Thyroid gland (tissue), 4 donors: Measurements from ENCODE around the gene GJB3.

Experiments used
- POLR2A ChIP-seq, 2 donors: fragments of 450-650 bp; IDR thresholded peaks; one replicate each; pipeline ENCODE4 v1.6.1; 2017; ENCODE audit warnings: antibody characterized with exemption in 2 of 2, mild to moderate bottlenecking in 2 of 2, moderate library complexity in 1 of 2
- TF ChIP-seq, protein P1 (sequence below), 6 experiments: fragments of 200-600 bp in 3 of 6; fragments of 450-650 bp in 3 of 6; sonication (generic) in 3 of 6; IDR thresholded peaks; one replicate each; pipeline ENCODE4 v1.5.1; 2016 to 2019; ENCODE audit warnings: antibody characterized with exemption in 6 of 6, mild to moderate bottlenecking in 2 of 6, inconsistent platforms in 1 of 6, moderate library complexity in 1 of 6

DNA sequence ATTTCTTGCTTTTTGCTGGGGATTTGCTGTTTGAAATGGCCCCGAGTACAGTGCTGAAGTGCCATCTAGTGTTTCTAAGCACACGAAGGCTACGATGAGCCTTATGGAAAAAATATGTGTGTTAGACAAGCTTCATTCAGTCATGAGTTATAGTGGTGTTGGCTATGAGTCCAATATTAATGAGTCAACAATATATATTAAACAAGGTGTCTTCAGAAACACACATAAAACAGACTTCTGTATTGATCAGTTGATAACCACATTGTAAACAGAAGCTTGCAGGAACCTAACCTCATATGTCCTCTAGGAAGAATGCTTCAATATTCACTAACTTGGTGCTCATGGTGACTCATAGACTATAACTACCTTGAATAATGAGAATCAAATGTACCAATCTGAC is 27.9 kb upstream of the GJB3 start:
- TF ChIP-seq, protein P1, sequence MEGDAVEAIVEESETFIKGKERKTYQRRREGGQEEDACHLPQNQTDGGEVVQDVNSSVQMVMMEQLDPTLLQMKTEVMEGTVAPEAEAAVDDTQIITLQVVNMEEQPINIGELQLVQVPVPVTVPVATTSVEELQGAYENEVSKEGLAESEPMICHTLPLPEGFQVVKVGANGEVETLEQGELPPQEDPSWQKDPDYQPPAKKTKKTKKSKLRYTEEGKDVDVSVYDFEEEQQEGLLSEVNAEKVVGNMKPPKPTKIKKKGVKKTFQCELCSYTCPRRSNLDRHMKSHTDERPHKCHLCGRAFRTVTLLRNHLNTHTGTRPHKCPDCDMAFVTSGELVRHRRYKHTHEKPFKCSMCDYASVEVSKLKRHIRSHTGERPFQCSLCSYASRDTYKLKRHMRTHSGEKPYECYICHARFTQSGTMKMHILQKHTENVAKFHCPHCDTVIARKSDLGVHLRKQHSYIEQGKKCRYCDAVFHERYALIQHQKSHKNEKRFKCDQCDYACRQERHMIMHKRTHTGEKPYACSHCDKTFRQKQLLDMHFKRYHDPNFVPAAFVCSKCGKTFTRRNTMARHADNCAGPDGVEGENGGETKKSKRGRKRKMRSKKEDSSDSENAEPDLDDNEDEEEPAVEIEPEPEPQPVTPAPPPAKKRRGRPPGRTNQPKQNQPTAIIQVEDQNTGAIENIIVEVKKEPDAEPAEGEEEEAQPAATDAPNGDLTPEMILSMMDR (IDR thresholded peaks at IDR 0.05): no peak
- no peak for TF ChIP-seq POLR2A (IDR thresholded peaks at IDR 0.05)
